SIG-M5 treated with dmso at 0.1 percent for 504 hours (cell line): Measurements from ENCODE around the gene VAV3.
A peak's percentile ranks its signal among the peaks of the same experiment; 100 is the strongest.
"Not testable (repeated sequence)": the region's sequence is repeated elsewhere in the genome, so short reads cannot be mapped to it uniquely, and the experiment has no call there.

ENCODE experiments used
- DNase-seq: peaks from one replicate; lab custom pipeline; 2025; ENCODE audit not compliant: unreplicated experiment; lab: John Stamatoyannopoulos, UW

The VAV3 gene, protein sequence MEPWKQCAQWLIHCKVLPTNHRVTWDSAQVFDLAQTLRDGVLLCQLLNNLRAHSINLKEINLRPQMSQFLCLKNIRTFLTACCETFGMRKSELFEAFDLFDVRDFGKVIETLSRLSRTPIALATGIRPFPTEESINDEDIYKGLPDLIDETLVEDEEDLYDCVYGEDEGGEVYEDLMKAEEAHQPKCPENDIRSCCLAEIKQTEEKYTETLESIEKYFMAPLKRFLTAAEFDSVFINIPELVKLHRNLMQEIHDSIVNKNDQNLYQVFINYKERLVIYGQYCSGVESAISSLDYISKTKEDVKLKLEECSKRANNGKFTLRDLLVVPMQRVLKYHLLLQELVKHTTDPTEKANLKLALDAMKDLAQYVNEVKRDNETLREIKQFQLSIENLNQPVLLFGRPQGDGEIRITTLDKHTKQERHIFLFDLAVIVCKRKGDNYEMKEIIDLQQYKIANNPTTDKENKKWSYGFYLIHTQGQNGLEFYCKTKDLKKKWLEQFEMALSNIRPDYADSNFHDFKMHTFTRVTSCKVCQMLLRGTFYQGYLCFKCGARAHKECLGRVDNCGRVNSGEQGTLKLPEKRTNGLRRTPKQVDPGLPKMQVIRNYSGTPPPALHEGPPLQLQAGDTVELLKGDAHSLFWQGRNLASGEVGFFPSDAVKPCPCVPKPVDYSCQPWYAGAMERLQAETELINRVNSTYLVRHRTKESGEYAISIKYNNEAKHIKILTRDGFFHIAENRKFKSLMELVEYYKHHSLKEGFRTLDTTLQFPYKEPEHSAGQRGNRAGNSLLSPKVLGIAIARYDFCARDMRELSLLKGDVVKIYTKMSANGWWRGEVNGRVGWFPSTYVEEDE

DNA sequence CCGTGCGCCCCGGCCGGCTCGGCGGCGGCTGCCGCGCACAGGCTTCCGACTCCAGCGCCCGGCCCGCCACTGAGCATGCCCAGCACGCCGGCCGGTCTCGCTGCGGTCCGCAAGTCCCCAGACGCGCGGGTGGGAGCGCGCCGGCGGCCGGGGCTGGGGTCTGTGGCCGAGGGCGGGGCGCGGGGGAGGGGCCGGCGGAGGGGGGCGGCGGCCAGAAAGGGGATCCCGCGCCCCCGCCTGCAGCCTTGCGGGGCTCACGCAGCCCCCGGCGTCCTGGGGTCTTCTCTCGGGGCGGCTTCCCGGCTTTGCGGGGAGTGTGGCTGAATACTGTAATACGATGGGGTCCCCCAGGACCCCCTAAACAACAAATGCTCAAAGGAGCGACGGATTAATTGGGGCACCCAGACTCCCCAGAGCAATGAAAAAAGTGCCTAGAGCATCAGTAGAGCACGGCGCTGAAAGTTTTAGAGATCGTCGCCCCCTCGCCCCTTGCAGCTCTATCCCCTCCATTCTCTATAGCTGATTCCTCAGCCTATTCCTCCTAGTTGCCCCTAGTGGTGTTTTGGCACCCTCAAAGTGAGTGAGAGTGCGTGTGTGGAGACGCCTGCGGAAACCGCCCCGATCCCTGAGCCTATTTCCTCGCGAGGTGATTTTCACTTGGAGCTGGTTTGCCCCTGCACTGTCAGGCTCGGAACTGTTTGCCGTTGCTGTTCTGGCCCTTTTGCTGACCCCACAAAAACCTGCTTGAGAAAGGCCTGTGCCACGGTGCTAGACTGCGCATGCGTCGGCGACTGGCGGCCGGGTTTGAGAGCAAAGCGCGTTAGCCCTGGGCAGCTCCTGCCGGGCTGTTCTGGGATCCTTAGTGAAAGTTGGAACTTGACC is at the start of gene VAV3:
TSS of gene VAV3 (minus strand) at position 71 of the 882 bp plus-strand sequence. CDS start 311 bp downstream, outside the sequence.
- DNase-seq: peak; percentile 88

DNA sequence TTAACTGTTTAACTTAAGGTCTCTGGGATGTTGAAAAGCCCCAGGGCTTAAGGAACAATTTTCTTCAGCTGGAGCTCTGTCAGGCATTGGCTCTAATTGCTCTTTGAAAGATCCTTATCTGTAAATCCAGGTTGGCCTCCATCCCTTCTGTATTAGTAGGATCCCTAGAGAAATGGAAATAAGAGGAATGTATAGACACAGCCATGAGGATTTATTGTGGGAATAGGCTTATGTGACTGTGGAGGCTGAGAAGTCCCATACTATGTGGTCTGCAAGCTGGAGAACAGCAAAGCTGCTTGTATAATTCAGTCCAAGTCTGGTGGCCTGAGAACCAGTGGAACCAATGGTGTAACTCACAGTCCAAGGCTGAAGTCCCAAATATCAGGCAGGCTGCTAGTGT is 47.6 kb upstream of the VAV3 start:
- DNase-seq: no peak

DNA sequence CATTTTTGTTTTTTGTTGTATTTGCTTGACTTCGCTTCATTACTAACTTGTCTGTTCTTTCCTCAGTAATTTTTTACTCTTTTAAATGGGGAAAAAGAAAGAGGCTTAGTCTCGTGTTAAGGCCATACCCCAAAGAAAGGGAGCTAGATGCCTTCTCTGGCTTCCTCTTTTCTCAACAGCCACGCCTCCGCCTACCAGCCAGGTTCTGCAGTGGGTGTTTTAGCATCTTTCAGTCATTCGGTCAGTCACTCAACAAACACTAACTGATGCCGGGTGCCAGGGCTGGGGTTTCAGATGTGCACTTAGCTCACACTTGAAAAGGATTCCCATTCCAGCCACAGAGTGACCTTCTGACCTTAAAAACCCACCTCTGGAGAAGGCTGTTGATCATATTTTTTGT is 46.3 kb upstream of the VAV3 start:
- DNase-seq: no peak

DNA sequence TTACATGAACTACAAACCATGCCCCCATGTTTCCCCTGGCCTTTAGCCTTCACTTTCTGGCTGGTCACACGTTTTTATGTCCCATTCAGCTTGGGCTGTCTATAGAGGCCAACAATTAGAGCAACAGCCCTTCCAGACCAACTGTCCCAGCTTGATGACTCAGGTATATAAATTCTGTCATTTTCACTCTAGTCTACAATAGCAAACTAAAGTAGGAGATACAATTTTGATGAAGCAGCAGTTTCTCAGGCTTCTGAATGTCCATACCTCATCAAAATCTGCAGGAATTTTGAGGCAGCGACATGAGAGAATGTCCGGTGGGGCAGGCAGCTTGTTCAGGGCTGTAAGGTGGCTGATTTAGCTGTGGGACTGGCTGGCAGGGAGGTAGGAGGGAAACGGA is 45.6 kb upstream of the VAV3 start:
- no peak for DNase-seq

DNA sequence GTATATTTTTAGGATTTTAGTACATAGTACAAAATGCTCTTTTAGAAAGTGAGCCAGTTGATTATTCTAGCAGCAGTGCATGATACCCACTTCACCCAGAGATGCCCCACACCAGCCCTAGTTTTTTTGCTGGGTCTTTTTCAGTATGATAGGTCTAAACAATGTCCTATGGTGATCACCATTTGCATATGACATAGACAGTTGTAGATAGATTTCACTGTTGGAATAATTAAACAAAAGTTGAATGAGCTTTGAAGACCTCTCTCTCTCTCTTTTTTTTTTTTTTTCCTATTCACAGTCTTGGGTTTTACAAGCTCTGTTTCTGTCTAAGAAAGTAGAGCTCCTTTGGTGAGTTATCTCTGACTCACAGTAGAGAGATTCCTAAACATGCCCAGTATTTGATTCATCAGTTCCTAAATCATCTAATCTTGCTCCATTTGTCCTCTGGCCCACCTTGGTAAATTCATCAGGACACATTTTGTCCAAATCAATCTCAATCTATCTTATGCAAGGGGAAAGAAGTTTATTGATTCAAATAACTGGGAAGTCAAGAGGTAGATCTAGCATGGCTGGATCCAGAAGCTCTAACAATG is 44.7 kb upstream of the VAV3 start:
- no peak for DNase-seq

DNA sequence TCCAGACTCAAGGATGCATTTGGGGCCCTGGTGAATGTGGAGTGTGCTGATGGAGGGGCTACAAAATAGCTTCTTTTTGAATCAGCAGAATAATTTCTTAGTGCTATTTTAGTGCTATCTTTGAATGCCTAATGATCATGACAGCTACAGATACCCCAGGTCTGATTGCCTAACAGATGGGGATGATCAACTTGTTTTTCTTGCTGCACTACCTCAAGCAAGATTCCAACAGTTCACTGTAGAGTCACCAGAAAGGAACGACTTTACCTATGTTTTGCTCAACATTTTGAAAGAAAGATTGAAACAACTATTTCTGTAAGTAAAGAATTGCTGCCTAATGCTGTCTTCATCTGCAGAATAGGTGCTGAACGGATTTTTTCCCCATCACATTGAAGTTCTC is 42.6 kb upstream of the VAV3 start:
- no peak for DNase-seq

DNA sequence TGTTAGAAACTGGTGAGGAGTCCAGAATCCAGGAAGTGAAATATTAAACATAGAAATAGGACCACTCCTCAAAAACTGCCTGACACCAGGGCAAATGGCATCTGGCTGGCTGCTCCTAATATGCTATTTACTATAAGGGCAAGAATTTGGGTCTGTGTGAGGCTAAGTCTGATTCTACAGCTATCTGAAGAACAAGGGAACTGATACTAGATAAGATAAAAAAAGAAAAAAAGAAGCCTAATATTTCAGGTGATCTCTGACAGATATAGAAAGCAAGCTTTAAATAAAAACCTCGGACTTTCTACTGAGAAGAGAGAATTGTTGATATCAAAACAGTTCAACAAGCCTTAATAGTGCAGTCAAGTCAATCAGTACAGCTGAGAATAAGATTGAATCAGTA is 42.1 kb upstream of the VAV3 start:
- no peak for DNase-seq

DNA sequence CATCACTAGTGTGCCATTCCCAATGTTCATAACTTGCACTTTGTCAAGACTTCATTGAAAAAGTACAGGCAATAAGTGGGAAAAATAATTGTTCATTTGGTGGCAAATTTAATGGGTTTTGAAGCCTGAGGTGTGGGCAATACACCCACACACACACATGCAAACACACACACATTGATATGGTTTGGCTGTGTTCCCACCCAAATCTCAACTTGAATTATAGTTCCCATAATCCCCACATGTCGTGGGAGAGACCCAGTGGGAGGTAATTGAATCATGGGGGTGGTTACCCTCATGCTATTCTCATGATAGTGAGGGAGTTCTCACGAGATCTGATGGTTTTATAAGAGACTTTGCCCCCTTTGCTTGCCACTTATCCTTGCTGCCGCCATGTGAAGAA is 39.9 kb upstream of the VAV3 start:
- not testable (repeated sequence) for DNase-seq

DNA sequence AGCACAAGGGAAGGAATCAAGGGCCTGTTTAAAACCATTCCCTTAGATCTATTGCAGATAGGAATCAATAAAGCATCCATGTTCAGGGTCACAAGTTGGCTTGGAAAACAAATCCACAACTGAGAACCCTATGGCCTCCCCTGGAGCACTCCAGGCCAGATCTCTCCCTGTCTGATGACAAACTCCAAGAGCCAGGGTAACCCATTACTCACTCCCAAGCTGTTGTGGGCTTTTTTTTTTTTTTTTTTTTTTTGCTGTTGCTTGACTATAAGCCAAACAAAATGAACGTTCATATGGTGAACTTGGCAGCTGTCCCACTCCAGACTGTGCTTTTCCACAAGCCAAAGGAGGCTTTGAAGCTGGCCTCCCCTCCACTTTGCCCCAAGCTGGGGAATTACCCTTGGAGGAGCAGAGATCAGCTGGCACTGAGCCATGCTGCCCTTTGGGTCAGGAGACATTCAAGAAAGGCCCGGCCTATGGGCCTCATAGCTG is 35.7 kb upstream of the VAV3 start:
- no peak for DNase-seq

DNA sequence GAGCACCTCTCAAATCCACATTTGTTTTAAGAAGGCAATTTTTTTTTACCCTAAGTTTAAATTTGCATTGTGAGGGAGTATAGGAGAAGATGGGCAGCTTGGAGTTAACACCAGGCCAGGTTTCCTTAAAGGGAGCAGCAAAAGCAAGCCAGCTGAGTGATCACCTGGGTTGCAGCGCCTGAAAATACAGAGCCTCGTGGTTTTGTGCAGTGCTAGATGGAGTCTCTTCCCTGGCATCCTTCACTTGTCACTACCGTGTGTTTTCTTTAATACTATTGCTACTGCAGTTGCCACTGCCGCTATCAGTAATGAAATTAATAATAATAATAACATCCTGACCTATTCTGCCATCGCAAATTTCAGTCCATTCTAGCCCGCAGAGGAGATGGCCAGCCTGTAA is 35.2 kb upstream of the VAV3 start:
- DNase-seq: no peak

DNA sequence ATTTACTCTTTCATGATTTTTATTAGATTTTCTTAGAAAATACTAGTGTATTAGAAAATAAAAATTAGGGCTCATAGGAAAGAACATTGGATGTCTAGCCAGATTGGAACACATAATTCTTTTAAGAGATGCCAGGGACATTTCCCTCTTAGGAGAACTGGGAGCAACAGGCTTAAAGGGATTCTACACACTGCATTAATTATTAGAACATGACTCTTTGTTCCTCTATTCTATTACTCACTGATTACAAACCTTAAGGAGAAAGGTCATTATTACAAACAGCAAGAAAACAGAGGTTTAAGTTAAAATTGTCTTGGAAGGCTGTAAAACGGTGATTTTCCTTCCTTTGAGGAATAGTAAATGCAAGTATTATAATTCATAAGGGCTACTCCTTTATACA is 32.9 kb upstream of the VAV3 start:
- no peak for DNase-seq

DNA sequence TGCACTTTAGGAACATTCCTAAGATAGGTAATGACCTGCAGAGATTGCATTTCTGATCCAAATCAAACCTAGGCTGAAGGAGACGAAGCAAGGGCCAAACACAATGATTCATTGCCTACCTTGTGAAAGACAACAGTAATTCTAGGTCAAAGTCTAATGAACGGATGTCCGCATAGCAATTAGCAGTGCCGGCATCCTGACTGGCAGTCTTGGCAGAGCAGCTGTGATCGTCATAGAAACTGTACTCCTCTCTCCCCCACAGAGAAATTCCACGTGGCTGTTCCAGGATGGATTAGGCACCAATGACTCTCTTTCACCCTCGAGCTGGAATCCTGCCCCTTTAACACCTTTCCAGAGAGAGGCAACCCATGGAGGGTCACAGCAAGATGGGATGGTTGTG is 28.9 kb upstream of the VAV3 start:
- DNase-seq: no peak

DNA sequence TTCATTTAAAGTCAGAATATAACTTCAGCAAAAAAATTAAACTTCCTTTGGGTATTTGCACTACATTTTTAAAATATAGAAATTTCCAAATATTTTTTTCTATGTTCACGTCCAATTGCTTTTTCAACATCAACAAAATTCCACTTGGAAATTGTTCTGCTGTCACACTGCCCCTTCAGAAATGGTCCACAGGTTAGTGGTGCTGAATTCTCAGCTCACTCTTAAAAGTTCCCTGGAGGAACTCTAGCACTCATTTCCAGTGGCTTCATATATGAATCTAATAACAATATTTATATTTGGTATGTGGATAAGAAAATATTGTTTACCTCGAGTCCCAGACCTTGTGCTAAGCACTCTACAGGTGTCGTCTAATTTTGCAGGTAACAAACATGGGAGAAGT is 27.4 kb upstream of the VAV3 start:
- DNase-seq: no peak

DNA sequence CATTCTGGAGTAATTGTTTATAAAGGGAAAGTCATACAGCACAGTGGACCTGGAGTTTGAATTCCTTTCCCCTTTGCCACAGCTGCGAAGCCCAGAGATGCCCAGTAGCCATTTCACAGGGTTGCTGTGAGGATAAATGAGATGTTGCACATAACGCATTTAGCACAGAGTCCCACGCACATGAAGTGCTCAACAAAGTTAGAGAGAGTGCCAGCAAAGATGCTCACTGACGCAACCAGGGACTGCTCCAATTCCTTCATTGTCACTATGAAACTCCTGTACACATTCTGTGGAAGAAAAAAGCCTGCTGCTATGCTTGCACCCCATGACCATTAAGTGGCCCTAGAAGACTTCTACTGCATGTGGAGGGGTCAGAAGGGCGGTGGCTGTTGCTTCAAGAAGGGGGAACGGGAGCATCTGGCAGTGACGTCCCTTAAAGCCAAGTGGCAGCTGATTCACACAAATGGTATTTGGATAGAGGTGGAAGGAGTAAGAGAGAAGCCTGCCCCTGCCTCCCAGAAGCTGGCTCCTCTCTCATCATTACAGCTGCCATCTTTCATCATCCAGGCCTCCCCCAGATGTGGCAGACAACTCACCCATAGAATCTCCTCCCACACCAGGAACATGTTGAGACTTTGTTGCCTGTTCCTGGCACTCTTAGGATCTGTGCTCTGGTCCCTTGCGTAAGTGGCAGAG is 26.5 kb upstream of the VAV3 start:
- DNase-seq: no peak

DNA sequence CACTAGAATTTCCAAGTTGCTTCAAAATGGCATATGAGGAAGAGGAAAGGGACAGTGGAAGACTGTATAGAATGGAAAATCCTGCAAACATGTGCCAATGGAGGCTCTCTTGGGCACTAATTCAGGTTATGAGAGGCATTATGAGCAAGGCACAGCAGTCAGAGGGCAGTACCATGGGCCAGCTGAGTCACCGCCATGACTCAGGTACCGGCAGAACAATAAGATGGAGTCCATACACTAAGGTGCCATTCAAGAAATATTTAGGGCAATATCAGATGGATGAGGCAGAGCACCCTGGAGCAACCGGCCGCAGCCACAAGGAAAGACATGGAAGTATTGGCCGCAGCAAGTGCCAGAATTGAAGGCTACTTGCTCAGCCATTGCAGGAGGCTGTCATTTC is 25.6 kb upstream of the VAV3 start:
- no peak for DNase-seq

DNA sequence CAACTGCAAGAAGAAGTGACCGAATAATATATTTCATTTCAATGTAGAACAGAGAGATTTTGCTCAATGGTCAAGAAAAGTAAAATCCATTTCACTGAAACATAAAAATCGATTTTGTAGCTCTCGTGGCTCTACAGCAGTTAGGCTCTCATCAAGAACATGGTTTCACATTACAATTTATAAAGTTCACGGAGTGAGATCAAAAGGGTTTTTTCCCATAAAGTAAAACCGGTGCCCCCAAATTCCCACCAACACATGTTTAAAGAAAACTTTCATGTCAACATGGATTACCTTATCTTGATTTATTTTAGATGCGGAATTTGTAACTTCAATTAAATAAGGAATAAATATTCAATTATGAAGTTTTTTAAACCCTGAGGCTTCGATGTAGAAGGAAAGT is 16.3 kb upstream of the VAV3 start:
- DNase-seq: no peak

DNA sequence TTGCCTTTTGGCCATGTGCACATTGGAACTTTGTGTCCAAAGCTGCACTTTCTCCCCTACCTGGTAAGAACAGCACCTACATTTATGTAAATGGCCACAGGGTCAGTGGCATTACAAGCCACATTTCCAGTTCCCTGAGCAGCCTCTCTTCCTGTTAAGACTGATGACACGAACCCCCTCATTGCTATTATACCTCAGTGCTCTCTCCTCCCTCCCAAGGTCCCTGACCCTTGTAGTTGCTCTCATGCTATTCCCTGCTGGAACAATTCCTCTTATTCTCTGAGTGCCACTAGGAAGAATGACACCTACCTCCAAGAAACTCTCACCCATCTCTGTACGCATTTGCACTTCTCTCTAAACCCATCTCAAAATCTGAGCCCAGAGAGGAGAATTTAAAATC is 14.9 kb upstream of the VAV3 start:
- DNase-seq: no peak

DNA sequence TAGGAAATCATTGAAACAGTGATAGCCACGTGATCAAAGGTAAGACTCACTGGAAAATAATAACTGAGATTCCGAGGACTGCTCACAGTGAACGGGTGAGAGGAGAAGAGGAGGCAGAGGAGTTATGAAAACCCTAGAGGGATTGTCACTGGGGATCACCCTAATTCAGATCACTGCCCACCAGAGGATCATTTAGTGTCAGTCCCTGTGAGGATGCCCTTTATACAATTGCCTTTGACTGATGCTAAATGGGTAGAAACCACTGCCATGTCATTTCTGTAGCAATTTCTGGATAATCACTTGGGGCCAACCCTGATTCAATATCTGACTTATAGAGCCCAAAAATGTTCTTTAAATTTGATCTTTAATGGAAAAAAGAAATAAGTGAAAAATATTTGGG is 14.1 kb upstream of the VAV3 start:
- no peak for DNase-seq

DNA sequence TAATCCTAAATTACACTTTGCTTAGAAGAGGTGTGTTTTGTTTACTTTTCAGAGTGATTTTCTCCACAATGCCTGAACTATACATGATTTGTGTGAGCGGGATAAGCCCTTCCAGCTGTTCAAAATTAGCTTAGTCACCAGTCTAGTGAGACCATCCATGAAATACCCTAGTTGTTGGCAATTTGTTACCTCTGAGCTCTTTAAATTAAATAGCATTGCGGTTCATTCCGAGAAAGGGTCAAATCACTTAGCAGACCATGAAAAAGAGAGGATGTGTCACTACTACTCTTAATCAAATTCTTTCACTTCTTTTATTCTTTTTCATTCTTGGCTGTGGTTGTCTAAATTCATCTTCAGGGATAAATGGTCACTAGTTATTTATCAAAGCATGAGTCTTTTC is 11.9 kb upstream of the VAV3 start:
- DNase-seq: no peak

DNA sequence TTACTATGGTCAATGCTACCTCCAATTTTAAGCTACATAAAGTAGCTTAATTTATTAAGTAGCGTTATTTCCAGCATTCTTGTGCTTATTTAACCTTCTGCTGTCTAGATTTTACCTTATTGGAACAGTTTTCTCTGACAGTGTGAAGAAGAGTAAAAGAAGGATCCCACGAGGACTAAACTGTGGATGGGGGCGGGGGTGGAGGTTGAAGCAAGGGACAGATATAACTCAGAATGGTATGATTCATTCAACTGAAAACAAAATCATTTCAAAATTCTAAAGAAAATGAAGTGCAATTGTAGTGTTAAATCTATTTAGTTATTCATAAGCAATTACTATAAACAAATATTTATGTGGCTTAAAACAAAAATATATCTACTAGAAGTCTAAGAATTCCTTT is 11.5 kb upstream of the VAV3 start:
- no peak for DNase-seq
